ENCODE measurements around the gene RGS19. TPM values are rescaled to one million over a fixed set of nuclear protein-coding genes. Genes with fewer than 3 reads are reported as not detected.

Gene RGS19
- polyA plus RNA-seq, 1 of the 3 experiments (the other 2 are of a cell fraction) = 20.5 TPM

GRCh38 chr20:64100946-64101688 is 21.8 kb upstream of the RGS19 start (continued):
- TF ChIP-seq ZBTB33 (IDR thresholded peaks at IDR 0.05; ENCODE audit: borderline replicate concordance, low read depth) (no peak), FOXJ3 (CRISPR knock-in tag; IDR thresholded peaks at IDR 0.05) (no peak), ELF1 (IDR thresholded peaks at IDR 0.05) (no peak), CHD2 (IDR thresholded peaks at IDR 0.05; ENCODE audit: low read length, partially characterized antibody) (no peak), TAF1 (IDR thresholded peaks at IDR 0.05; ENCODE audit: borderline replicate concordance, low read depth, low read length) (no peak), MAX (IDR thresholded peaks at IDR 0.05; ENCODE audit: low read depth) (no peak), USF1 (IDR thresholded peaks at IDR 0.05; ENCODE audit: borderline replicate concordance, low read depth) (no peak)

GRCh38 chr20:64100566-64100888 is 21.2 kb upstream of the RGS19 start:
- DNase-seq = no peak
- no peaks in the 10 kb centered on the region for H3F3A ChIP-seq (replicated peaks; ENCODE audit: insufficient read depth)
- no peaks in the 10 kb centered on the region for H3K9me3 ChIP-seq
- WGBS (ENCODE audit: low lambda C conversion rate) = 59% methylated on average over 4 of the region's 4 CpGs
- H3K27ac ChIP-seq (ENCODE audit: low read depth in 2 of 2, low read length in 1 of 2) = no peak overlapping the region
- H2AFZ ChIP-seq (ENCODE audit: low read depth) = no peak overlapping the region
- H3K4me3 ChIP-seq (ENCODE audit: low read depth in 2 of 2, low read length in 1 of 2) = no peak overlapping the region
- no peak for TF ChIP-seq MEF2A (IDR thresholded peaks at IDR 0.05; ENCODE audit: borderline replicate concordance, low read depth)
- no peak for TF ChIP-seq YY1 (IDR thresholded peaks at IDR 0.05; ENCODE audit: low read depth)
- TF ChIP-seq TCF12 (IDR thresholded peaks at IDR 0.05) = no peak
- TF ChIP-seq EZH2phosphoT487 (IDR thresholded peaks at IDR 0.05; ENCODE audit: borderline replicate concordance, low read depth) = no peak
- TF ChIP-seq USF2 (IDR thresholded peaks at IDR 0.05; ENCODE audit: borderline replicate concordance, low read depth, low read length) = no peak
- no peak for TF ChIP-seq USF1 (IDR thresholded peaks at IDR 0.05; ENCODE audit: borderline replicate concordance, low read depth)
- no peak for TF ChIP-seq NFIC (IDR thresholded peaks at IDR 0.05; ENCODE audit: borderline replicate concordance)
- TF ChIP-seq PBX3 (IDR thresholded peaks at IDR 0.05) = no peak
- TF ChIP-seq FOXJ3 (CRISPR knock-in tag; IDR thresholded peaks at IDR 0.05) = no peak
- TF ChIP-seq FOSL2 (IDR thresholded peaks at IDR 0.05; ENCODE audit: borderline replicate concordance, low read depth) = no peak
- ChIA-PET CTCF (interaction anchor here (1.1 to 2.3 kb wide), 5 partner anchors 10 to 66 kb away, joined by 3 to 16 read pairs (median 6); partner anchors contain the start of genes LKAAEAR1, OPRL1 and RGS19), POLR2A (no interaction called here)
- H3K79me2 ChIP-seq (ENCODE audit: insufficient read depth) = no peaks in the 10 kb centered on the region
- no peaks in the 10 kb centered on the region for H3K36me3 ChIP-seq (replicated peaks in 1 of 2; ENCODE audit: control insufficient read depth in 1 of 2, insufficient read depth in 2 of 2, low read length in 1 of 2)
- H3K4me1 ChIP-seq (ENCODE audit: control insufficient read depth in 1 of 2, insufficient read depth in 2 of 2, low read depth in 1 of 2, low read length in 1 of 2) = peaks cover 0 to 2% of the 10 kb centered on the region in 2 experiments; a peak in 1 of 4 replicates
- H3K9me2 ChIP-seq = no peaks in the 10 kb centered on the region
- no peak overlapping the region for H3K4me2 ChIP-seq
- H3K9ac ChIP-seq = no peak overlapping the region
- H4K20me1 ChIP-seq (ENCODE audit: insufficient read depth) = no peaks in the 10 kb centered on the region
- H3K27me3 ChIP-seq (ENCODE audit: insufficient read depth) = no peaks in the 10 kb centered on the region; the same call in 1 of the 2 replicates

Data from SK-N-SH (cell line).